ENCODE results near the gene GNAI3.

DNA sequence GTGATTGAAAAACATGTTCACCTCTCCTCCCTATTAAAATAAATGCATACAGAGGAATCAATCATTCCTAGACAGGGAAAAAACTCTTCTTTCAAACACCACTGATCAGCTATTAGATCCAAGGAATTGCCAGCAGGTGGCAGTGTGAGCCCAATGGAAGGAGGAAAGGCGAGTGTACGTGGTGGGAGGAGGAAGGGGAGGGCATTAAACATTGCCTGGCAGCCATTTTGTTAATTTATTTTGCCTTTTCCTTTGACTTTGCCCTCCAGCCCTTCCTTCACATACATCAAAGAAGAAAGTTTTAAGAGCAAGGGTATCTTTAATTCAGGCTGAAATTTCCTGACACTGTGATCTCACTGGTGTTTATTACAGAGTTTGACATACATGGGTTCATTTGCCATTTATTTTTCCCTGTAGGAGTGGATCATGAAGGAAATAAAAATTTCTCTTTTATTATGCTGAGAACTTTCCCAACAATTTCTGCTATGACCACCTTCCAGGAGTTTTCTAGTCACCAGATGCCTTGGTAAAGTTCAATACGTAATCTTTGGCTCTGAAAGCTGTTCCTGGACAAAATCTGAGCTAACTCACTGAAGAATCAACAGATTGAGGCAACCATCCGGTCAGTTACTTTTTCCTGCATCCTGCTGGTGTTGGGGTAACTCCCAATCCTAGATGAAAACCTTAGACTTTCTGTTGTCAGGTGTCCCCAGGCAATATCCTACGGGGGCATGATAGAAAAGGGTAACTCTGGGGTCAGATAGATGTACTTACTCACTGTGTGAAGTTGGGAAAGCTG lies 1.9 kb upstream of the GNAI3 start:
- TF ChIP-seq, protein P1, sequence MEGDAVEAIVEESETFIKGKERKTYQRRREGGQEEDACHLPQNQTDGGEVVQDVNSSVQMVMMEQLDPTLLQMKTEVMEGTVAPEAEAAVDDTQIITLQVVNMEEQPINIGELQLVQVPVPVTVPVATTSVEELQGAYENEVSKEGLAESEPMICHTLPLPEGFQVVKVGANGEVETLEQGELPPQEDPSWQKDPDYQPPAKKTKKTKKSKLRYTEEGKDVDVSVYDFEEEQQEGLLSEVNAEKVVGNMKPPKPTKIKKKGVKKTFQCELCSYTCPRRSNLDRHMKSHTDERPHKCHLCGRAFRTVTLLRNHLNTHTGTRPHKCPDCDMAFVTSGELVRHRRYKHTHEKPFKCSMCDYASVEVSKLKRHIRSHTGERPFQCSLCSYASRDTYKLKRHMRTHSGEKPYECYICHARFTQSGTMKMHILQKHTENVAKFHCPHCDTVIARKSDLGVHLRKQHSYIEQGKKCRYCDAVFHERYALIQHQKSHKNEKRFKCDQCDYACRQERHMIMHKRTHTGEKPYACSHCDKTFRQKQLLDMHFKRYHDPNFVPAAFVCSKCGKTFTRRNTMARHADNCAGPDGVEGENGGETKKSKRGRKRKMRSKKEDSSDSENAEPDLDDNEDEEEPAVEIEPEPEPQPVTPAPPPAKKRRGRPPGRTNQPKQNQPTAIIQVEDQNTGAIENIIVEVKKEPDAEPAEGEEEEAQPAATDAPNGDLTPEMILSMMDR (conservative IDR thresholded peaks at IDR 0.05; ENCODE audit: low read depth, low read length) = peak; percentile 90
- no peak for TF ChIP-seq EZH2 (IDR thresholded peaks at IDR 0.05; ENCODE audit: borderline replicate concordance, low read depth, low read length, poor library complexity, severe bottlenecking)
